K562 (cell line): ENCODE measurements around the gene CRYZ. TPM values are rescaled to one million over a fixed set of nuclear protein-coding genes. Genes with fewer than 3 reads are reported as not detected.

Source experiments
- ATAC-seq: fragments of 200-7000 bp; cut with Tn5 transposase; 3 replicates; pipeline ENCODE4 v1.9.1; 2020; ENCODE audit warnings: moderate library complexity
- BruUV-seq: library from RNA; stranded (reverse); fragments of 400-500 nt; replicated peaks from 2 replicates; lab custom pipeline; 2021; lab: Mats Ljungman, UMichigan
- CTCF ChIA-PET: fragments of 300-600 bp; formaldehyde crosslinking; extraction: SDS; loops from one replicate; lab custom pipeline; 2021; ENCODE audit warnings: low intra/inter-chr PET ratio; lab: Yijun Ruan, JAX
- POLR2A ChIA-PET: fragments of 300-600, 350-650 bp; sonication (Branson Sonifier 250); formaldehyde crosslinking; extraction: SDS; loops from one replicate; lab custom pipeline; 2021; ENCODE audit warnings: antibody characterized with exemption, inconsistent platforms; lab: Yijun Ruan, JAX
- DNase-seq, 4 experiments: peaks; one replicate each; pipeline versions ENCODE4 v3.0.0 to v3.0.0-alpha.2; 2011 to 2018; ENCODE audit warnings: low spot score in 3 of 4, mixed read lengths in 3 of 4; ENCODE audit errors: extremely low read depth in 1 of 4
- FAIRE-seq: peaks from 2 replicates; lab custom pipeline; 2011; peaks lifted over from hg19 to GRCh38; lab: Jason Lieb, UNC
- H2AFZ ChIP-seq: 2 replicates; pipeline ENCODE4 v1.6.0; 2011; ENCODE audit warnings: low read depth, low read length, control low read depth, inconsistent platforms
- H3K27ac ChIP-seq: fragments of 200-600 bp; 3 replicates; pipeline ENCODE4 v1.8.0; 2011; ENCODE audit warnings: low read depth, mild to moderate bottlenecking, control low read depth, inconsistent platforms, low read length, moderate library complexity, mixed read lengths; ENCODE audit errors: extremely low read depth
- H3K27me3 ChIP-seq, 2 experiments: fragments of 300-600 bp in 1 of 2; 2 replicates in 1 of 2; 3 replicates in 1 of 2; pipeline versions ENCODE4 v1.6.0 to v1.8.0; 2011; ENCODE audit warnings: inconsistent platforms in 2 of 2, low read length in 2 of 2, mild to moderate bottlenecking in 1 of 2, mixed read lengths in 1 of 2, moderate library complexity in 1 of 2; ENCODE audit not compliant: control insufficient read depth in 2 of 2, insufficient read depth in 2 of 2
- H3K36me3 ChIP-seq: fragments of 300-600 bp; 3 replicates; pipeline ENCODE4 v1.8.0; 2011; ENCODE audit warnings: mild to moderate bottlenecking, low read length, inconsistent platforms; ENCODE audit not compliant: control insufficient read depth, insufficient read depth
- H3K4me1 ChIP-seq, 2 experiments: fragments of 200-600 bp in 1 of 2; replicated peaks in 1 of 2; 2 replicates in 1 of 2; 3 replicates in 1 of 2; pipeline versions ENCODE4 v1.5.1 to v1.8.0; 2011; ENCODE audit warnings: inconsistent platforms in 2 of 2, low read length in 2 of 2, mild to moderate bottlenecking in 1 of 2, mixed read lengths in 1 of 2, moderate library complexity in 1 of 2; ENCODE audit not compliant: control insufficient read depth in 2 of 2, insufficient read depth in 2 of 2
- H3K4me2 ChIP-seq: 2 replicates; pipeline ENCODE4 v1.6.1; 2011; ENCODE audit warnings: low read length, control low read depth, inconsistent platforms, mixed read lengths; ENCODE audit not compliant: insufficient read depth
- H3K4me3 ChIP-seq: fragments of 200-600 bp; sonication (generic), shearing (Covaris generic); 2 replicates; pipeline ENCODE4 v1.5.1; 2016; ENCODE audit warnings: control low read depth, inconsistent platforms
- H3K79me2 ChIP-seq: fragments of 200-600 bp; 3 replicates; pipeline ENCODE4 v1.8.0; 2011; ENCODE audit warnings: low read length, inconsistent platforms; ENCODE audit not compliant: control insufficient read depth, insufficient read depth
- H3K9ac ChIP-seq, 2 experiments: 2 replicates each; pipeline versions ENCODE4 v1.6.0 to v1.6.1; 2011; ENCODE audit warnings: low read depth in 2 of 2, low read length in 2 of 2, control low read depth in 1 of 2, inconsistent platforms in 1 of 2, mild to moderate bottlenecking in 1 of 2, mixed read lengths in 1 of 2; ENCODE audit not compliant: insufficient read depth in 1 of 2
- H3K9me1 ChIP-seq: one replicate; pipeline ENCODE4 v1.6.0; 2011; ENCODE audit warnings: inconsistent platforms, mild to moderate bottlenecking, low read length, moderate library complexity; ENCODE audit not compliant: control insufficient read depth, insufficient read depth
- H3K9me3 ChIP-seq: replicated peaks from 2 replicates; pipeline ENCODE4 v1.5.1; 2011; ENCODE audit warnings: low read depth, low read length, inconsistent platforms; ENCODE audit not compliant: control insufficient read depth, insufficient read depth
- H4K20me1 ChIP-seq: replicated peaks from 2 replicates; pipeline ENCODE4 v1.6.1; 2011; ENCODE audit warnings: low read length, inconsistent platforms, mixed read lengths; ENCODE audit not compliant: control insufficient read depth, insufficient read depth
- CHD4 ChIP-seq: fragments of 200-600 bp; sonication (generic); IDR thresholded peaks from 3 replicates; pipeline ENCODE4 v1.6.1; 2012; ENCODE audit warnings: low read depth, mild to moderate bottlenecking, mixed read lengths, low read length, inconsistent platforms; ENCODE audit not compliant: insufficient read depth, insufficient replicate concordance, poor library complexity, severe bottlenecking
- CTCFL ChIP-seq: IDR thresholded peaks from 2 replicates; pipeline ENCODE4 v1.6.1; 2011; ENCODE audit warnings: borderline replicate concordance, low read depth, mild to moderate bottlenecking, moderate library complexity, low read length; ENCODE audit not compliant: insufficient read depth, poor library complexity, severe bottlenecking
- ESRRA ChIP-seq: fragments of 450-650 bp; IDR thresholded peaks from 2 replicates; pipeline ENCODE4 v1.6.1; 2014; ENCODE audit warnings: low read depth, mild to moderate bottlenecking, moderate library complexity, borderline replicate concordance
- MCM2 ChIP-seq: fragments of 450-650 bp; IDR thresholded peaks from 2 replicates; pipeline ENCODE4 v1.6.1; 2017; ENCODE audit warnings: low read depth, mild to moderate bottlenecking
- NCOA6 ChIP-seq: fragments of 450-650 bp; IDR thresholded peaks from 2 replicates; pipeline ENCODE4 v1.6.1; 2017; ENCODE audit warnings: mild to moderate bottlenecking
- RAD21 ChIP-seq, 2 experiments: fragments of 250-450 bp in 1 of 2; fragments of 450-650 bp in 1 of 2; sonication (Bioruptor Pico) in 1 of 2; formaldehyde crosslinking in 1 of 2; IDR thresholded peaks in 1 of 2; conservative IDR thresholded peaks in 1 of 2; 2 replicates each; pipeline versions ENCODE4 v1.4.0 to v1.8.0; 2020 to 2022; ENCODE audit warnings: mild to moderate bottlenecking in 2 of 2, moderate library complexity in 1 of 2
- WGBS: fragments of 100-300 bp; shearing (Covaris generic); methylation state at CpG from one replicate; pipeline ENCODE4 v1.1.6; 2016; ENCODE audit warnings: low coverage, mixed read lengths; ENCODE audit not compliant: insufficient coverage; ENCODE audit errors: missing lambda C conversion rate; 5-methylcytosine and 5-hydroxymethylcytosine counted together
- in situ Hi-C: fragments of 300-500 bp; cut with MboI; formaldehyde crosslinking; loops from 4 replicates; pipeline ENCODE4 v1.15.0; 2018; ENCODE audit warnings: inconsistent platforms, mixed read lengths
- intact Hi-C: fragments of 100-400 bp; cut with micrococcal nuclease; formaldehyde crosslinking; loops from 2 replicates; pipeline ENCODE4 v1.14.2; 2022
- polyA plus RNA-seq, 8 experiments: library from polyadenylated mRNA; depleted of rRNA in 4 of 8; stranded (reverse) in 5 of 8; unstranded in 3 of 8; fragments of >200 nt; fragmentation: Nextera tagmentation in 2 of 8; fragmentation: Illumina TruSeq in 1 of 8; extraction: Ambion mirVana in 2 of 8; extraction: Trizol in 1 of 8; gene quantifications; 2 replicates each; pipeline versions ENCODE4 v1.2.1 to v1.2.3, GENCODE V29; 2011 to 2014; ENCODE audit warnings: inconsistent platforms in 1 of 8, missing spikeins in 1 of 8
- total RNA-seq, 7 experiments: library from RNA; depleted of rRNA in 6 of 7; stranded (reverse); fragments of >200 nt in 6 of 7; fragmentation: Illumina TruSeq in 2 of 7; extraction: Trizol in 2 of 7; gene quantifications; 2 replicates each; pipeline versions ENCODE4 v1.2.1 to v1.2.3, GENCODE V29; 2011 to 2021; ENCODE audit warnings: low replicate concordance in 1 of 7
- TF ChIP-seq, protein P1 (sequence below), 2 experiments: IDR thresholded peaks; 2 replicates each; pipeline ENCODE4 v1.6.1; 2011; ENCODE audit warnings: borderline replicate concordance in 1 of 2, control low read depth in 1 of 2, low read depth in 1 of 2, low read length in 1 of 2, mild to moderate bottlenecking in 1 of 2, mixed read lengths in 1 of 2, moderate library complexity in 1 of 2; ENCODE audit not compliant: insufficient read depth in 1 of 2, insufficient read length in 1 of 2, poor library complexity in 1 of 2, severe bottlenecking in 1 of 2; ENCODE audit errors: extremely low read depth in 1 of 2
- TF ChIP-seq, protein P2 (sequence below), 3 experiments: IDR thresholded peaks in 2 of 3; conservative IDR thresholded peaks in 1 of 3; 2 replicates each; pipeline ENCODE4 v1.5.1; 2011 to 2012; ENCODE audit warnings: low read length in 3 of 3, mild to moderate bottlenecking in 3 of 3, control low read depth in 2 of 3, improper control_type of control experiment in 1 of 3, inconsistent platforms in 1 of 3, low read depth in 1 of 3, mixed read lengths in 1 of 3, moderate library complexity in 1 of 3; ENCODE audit not compliant: insufficient read depth in 2 of 3

Gene CRYZ
- total and polyA plus RNA-seq, 9 of the 15 experiments (the other 6 are each of a cell fraction or from before 2014, with no cell fraction given) = 51.7 to 179 (median 81.4) TPM

DNA sequence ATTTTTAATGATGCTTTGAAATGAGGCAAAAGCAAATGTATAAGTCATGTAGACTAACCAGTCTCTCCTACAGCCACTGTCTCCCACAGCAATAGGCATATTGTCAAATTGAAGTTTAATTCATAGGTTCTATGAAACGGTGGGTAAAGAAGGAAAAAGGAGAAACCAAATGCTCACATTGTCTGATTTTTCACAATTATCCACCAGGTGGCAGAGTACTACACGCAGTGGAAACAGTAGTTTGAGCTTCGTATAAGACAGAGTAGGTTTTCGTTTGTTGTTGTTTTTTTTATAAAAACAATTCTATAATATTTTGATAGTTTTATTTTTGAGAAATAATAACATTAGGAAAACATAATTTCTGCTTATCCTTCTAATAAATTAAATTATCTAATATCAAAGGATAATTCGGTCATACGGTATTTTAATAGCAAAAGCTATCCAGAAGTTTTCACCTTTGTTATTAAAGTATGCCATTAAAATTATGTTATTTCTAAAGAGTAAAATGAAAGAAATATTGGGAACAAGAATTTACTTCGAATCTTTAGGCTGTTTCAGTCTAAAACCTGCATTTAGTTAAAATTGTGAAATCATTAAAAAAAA lies 39.2 kb upstream of the CRYZ start (continued):
- TF ChIP-seq, protein P1, sequence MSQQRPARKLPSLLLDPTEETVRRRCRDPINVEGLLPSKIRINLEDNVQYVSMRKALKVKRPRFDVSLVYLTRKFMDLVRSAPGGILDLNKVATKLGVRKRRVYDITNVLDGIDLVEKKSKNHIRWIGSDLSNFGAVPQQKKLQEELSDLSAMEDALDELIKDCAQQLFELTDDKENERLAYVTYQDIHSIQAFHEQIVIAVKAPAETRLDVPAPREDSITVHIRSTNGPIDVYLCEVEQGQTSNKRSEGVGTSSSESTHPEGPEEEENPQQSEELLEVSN (IDR thresholded peaks at IDR 0.05; ENCODE audit: borderline replicate concordance in 1 of 2, extremely low read depth in 1 of 2, insufficient read depth in 1 of 2, insufficient read length in 1 of 2, low read depth in 1 of 2, low read length in 1 of 2, poor library complexity in 1 of 2, severe bottlenecking in 1 of 2) = no peak
- TF ChIP-seq NCOA6 (no peak), RAD21 (CRISPR knock-in tag; conservative IDR thresholded peaks at IDR 0.05 in 1 of 2, IDR thresholded peaks at IDR 0.05 in 1 of 2) (peak; percentile 84), CHD4 (no peak), MCM2 (no peak)

GRCh38 chr1:74767490-74767889 lies 34.6 kb upstream of the CRYZ start:
- Histone ChIP-seq H3K4me2 (no peak overlapping the region), H3K9me1 (no peaks in the 10 kb centered on the region), H2AFZ (no peak overlapping the region), H3K9ac (no peak overlapping the region), H3K36me3 (peaks cover 19% of the 10 kb centered on the region), H3K4me3 (no peak overlapping the region), H3K9me3 (no peaks in the 10 kb centered on the region), H3K4me1 (no peaks in the 10 kb centered on the region), H3K27me3 (no peaks in the 10 kb centered on the region), H4K20me1 (no peaks in the 10 kb centered on the region), H3K79me2 (no peaks in the 10 kb centered on the region), H3K27ac (no peak overlapping the region)
- TF ChIP-seq CTCFL (peak; percentile 17), RAD21 (CRISPR knock-in tag; conservative IDR thresholded peaks at IDR 0.05 in 1 of 2, IDR thresholded peaks at IDR 0.05 in 1 of 2) (peak in 1 of 2 experiments; percentile 8; a peak in 1 of 4 replicates), ESRRA (no peak)
- TF ChIP-seq, protein P2, sequence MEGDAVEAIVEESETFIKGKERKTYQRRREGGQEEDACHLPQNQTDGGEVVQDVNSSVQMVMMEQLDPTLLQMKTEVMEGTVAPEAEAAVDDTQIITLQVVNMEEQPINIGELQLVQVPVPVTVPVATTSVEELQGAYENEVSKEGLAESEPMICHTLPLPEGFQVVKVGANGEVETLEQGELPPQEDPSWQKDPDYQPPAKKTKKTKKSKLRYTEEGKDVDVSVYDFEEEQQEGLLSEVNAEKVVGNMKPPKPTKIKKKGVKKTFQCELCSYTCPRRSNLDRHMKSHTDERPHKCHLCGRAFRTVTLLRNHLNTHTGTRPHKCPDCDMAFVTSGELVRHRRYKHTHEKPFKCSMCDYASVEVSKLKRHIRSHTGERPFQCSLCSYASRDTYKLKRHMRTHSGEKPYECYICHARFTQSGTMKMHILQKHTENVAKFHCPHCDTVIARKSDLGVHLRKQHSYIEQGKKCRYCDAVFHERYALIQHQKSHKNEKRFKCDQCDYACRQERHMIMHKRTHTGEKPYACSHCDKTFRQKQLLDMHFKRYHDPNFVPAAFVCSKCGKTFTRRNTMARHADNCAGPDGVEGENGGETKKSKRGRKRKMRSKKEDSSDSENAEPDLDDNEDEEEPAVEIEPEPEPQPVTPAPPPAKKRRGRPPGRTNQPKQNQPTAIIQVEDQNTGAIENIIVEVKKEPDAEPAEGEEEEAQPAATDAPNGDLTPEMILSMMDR (IDR thresholded peaks at IDR 0.05 in 2 of 3, conservative IDR thresholded peaks at IDR 0.05 in 1 of 3; ENCODE audit: insufficient read depth in 2 of 3, low read depth in 1 of 3, low read length in 3 of 3) = peak; percentile 56 to 74 (median 59)
- 44% methylated on average over 3 of the region's 3 CpGs for WGBS
- in situ Hi-C loops (loop anchor here (10.0 kb wide), 1 partner anchor 437 kb away; no protein-coding TSS in a partner anchor), intact Hi-C loops (no loop called here)
- CTCF ChIA-PET = interaction anchor here (0.6 kb wide), 1 partner anchor 928 kb away, joined by 3 read pairs; no protein-coding TSS in a partner anchor
- BruUV-seq = no TSS peak
- POLR2A ChIA-PET = interaction anchor here (0.6 to 1.0 kb wide), 2 partner anchors 10 to 19 kb away, joined by 3 read pairs; no protein-coding TSS in a partner anchor
- ATAC-seq = peak; percentile 90
- FAIRE-seq = peak; percentile 52
- peak; percentile 37 to 59 (median 42) for DNase-seq
